Measurements from ENCODE around the gene SYK.

SYK gene

GRCh38 chr9:90903766-90904424, 102.3 kb downstream of the SYK start:
- DNase-seq (ENCODE audit: low spot score) (no peak), FAIRE-seq (no peak)

GRCh38 chr9:90904706-90905478, 103.3 kb downstream of the SYK start:
- FAIRE-seq = no peak
- DNase-seq (ENCODE audit: low spot score) = no peak

GRCh38 chr9:90905822-90906221, 104.2 kb downstream of the SYK start:
- FAIRE-seq = no peak

GRCh38 chr9:90906316-90907055, 104.9 kb downstream of the SYK start:
- FAIRE-seq (no peak), DNase-seq (ENCODE audit: low spot score) (no peak)

More at GRCh38 chr9:90905822-90906221, 104.2 kb downstream of the SYK start:
- no peak for DNase-seq (ENCODE audit: low spot score)

GRCh38 chr9:90907056-90907445, 105.4 kb downstream of the SYK start:
- DNase-seq (ENCODE audit: low spot score) (no peak), FAIRE-seq (no peak)

- DNase-seq (ENCODE audit: low spot score) (no peak), FAIRE-seq (no peak)
Observed at GRCh38 chr9:90907790-90908189, 106.2 kb downstream of the SYK start.

GRCh38 chr9:90909225-90909624, 107.6 kb downstream of the SYK start:
- DNase-seq (ENCODE audit: low spot score) (no peak), FAIRE-seq (no peak)

- no peak for DNase-seq (ENCODE audit: low spot score)
- FAIRE-seq = no peak
Observed at GRCh38 chr9:90909747-90910283, 108.2 kb downstream of the SYK start.

- DNase-seq (ENCODE audit: low spot score) (no peak), FAIRE-seq (no peak)
Observed at GRCh38 chr9:90914196-90914595, 112.6 kb downstream of the SYK start.

GRCh38 chr9:90914868-90915483, 113.4 kb downstream of the SYK start:
- peak; percentile 69 for DNase-seq (ENCODE audit: low spot score)
- FAIRE-seq = peak; percentile 64

GRCh38 chr9:90915693-90916092, 114.1 kb downstream of the SYK start:
- DNase-seq (ENCODE audit: low spot score) = no peak
- FAIRE-seq = no peak

GRCh38 chr9:90916147-90916734, 114.6 kb downstream of the SYK start:
- FAIRE-seq (no peak), DNase-seq (ENCODE audit: low spot score) (peak; percentile 35)

GRCh38 chr9:90919883-90920282, 118.3 kb downstream of the SYK start:
- no peak for FAIRE-seq
- DNase-seq (ENCODE audit: low spot score) = no peak

- DNase-seq (ENCODE audit: low spot score) (no peak), FAIRE-seq (no peak)
Observed at GRCh38 chr9:90921104-90921503, 119.5 kb downstream of the SYK start.

- no peak for FAIRE-seq
- no peak for DNase-seq (ENCODE audit: low spot score)
Observed at GRCh38 chr9:90921969-90922368, 120.3 kb downstream of the SYK start.

GRCh38 chr9:90925581-90926257, 124.1 kb downstream of the SYK start:
- DNase-seq (ENCODE audit: low spot score) (peak; percentile 95), FAIRE-seq (peak; percentile 98)

GRCh38 chr9:90926936-90927335, 125.3 kb downstream of the SYK start:
- DNase-seq (ENCODE audit: low spot score) = peak; percentile 18
- FAIRE-seq = peak; percentile 39

- no peak for FAIRE-seq
- no peak for DNase-seq (ENCODE audit: low spot score)
Observed at GRCh38 chr9:90927496-90927895, 125.9 kb downstream of the SYK start.

- DNase-seq (ENCODE audit: low spot score) (no peak), FAIRE-seq (no peak)
Observed at GRCh38 chr9:90929626-90930025, 128.0 kb downstream of the SYK start.

GRCh38 chr9:90933468-90933867, 131.8 kb downstream of the SYK start:
- DNase-seq (ENCODE audit: low spot score) (no peak), FAIRE-seq (no peak)

GRCh38 chr9:90939351-90939750, 137.7 kb downstream of the SYK start:
- no peak for FAIRE-seq
- no peak for DNase-seq (ENCODE audit: low spot score)

All from RCC 7860 (cell line).